ENCODE measurements around the gene NEIL1. TPM values are rescaled to one million over a fixed set of nuclear protein-coding genes. Genes with fewer than 3 reads are reported as not detected.
"Not testable (repeated sequence)": the region's sequence is repeated elsewhere in the genome, so short reads cannot be mapped to it uniquely, and the experiment has no call there.

NEIL1 gene
- total RNA-seq, 2 donors from 2014 or later = 6.0 to 11.7 TPM

GRCh38 chr15:75307778-75308390 is 39.0 kb upstream of the NEIL1 start:
- Histone ChIP-seq H3K36me3 (no peaks in the 10 kb centered on the region), H3K27me3 (no peaks in the 10 kb centered on the region), H3K4me3 (no peak overlapping the region), H3K4me1 (no peaks in the 10 kb centered on the region), H3K27ac (no peak overlapping the region), H3K9me3 (no peaks in the 10 kb centered on the region)
- peak in 1 of 2 donors; percentile 24 for TF ChIP-seq CTCF (IDR thresholded peaks at IDR 0.05)
- no peak for DNase-seq (ENCODE audit: low spot score)

GRCh38 chr15:75309711-75310110 is 37.1 kb upstream of the NEIL1 start:
- Histone ChIP-seq H3K27me3 (no peaks in the 10 kb centered on the region), H3K27ac (no peak overlapping the region), H3K4me3 (no peak overlapping the region), H3K9me3 (no peaks in the 10 kb centered on the region), H3K4me1 (no peaks in the 10 kb centered on the region), H3K36me3 (no peaks in the 10 kb centered on the region)
- no peak for TF ChIP-seq CTCF (IDR thresholded peaks at IDR 0.05)
- no peak for DNase-seq (ENCODE audit: low spot score)

- H3K27ac ChIP-seq; H3K4me1 ChIP-seq; H3K9me3 ChIP-seq; H3K27me3 ChIP-seq; H3K36me3 ChIP-seq; DNase-seq (ENCODE audit: low spot score); H3K4me3 ChIP-seq: not testable (repeated sequence)
These were observed 34.3 kb upstream of the NEIL1 start for GRCh38 chr15:75312548-75312947.

- Histone ChIP-seq H3K27ac (no peak overlapping the region), H3K4me1 (no peaks in the 10 kb centered on the region), H3K36me3 (no peaks in the 10 kb centered on the region), H3K27me3 (no peaks in the 10 kb centered on the region), H3K9me3 (no peaks in the 10 kb centered on the region), H3K4me3 (no peak overlapping the region)
- no peak for TF ChIP-seq CTCF (IDR thresholded peaks at IDR 0.05)
- DNase-seq (ENCODE audit: low spot score) = no peak
These were observed 33.6 kb upstream of the NEIL1 start for GRCh38 chr15:75313116-75313845.

- Histone ChIP-seq H3K9me3 (no peaks in the 10 kb centered on the region), H3K27me3 (no peaks in the 10 kb centered on the region), H3K4me1 (no peaks in the 10 kb centered on the region), H3K27ac (no peak overlapping the region), H3K4me3 (no peak overlapping the region), H3K36me3 (no peaks in the 10 kb centered on the region)
- DNase-seq (ENCODE audit: low spot score) = no peak
- no peak for TF ChIP-seq CTCF (IDR thresholded peaks at IDR 0.05)
These were observed 32.1 kb upstream of the NEIL1 start for GRCh38 chr15:75314552-75315290.

- H3K9me3 ChIP-seq; H3K4me3 ChIP-seq; DNase-seq (ENCODE audit: low spot score); H3K27ac ChIP-seq; H3K27me3 ChIP-seq; H3K4me1 ChIP-seq; H3K36me3 ChIP-seq: not testable (repeated sequence)
These were observed 27.5 kb upstream of the NEIL1 start for GRCh38 chr15:75319231-75319897.
